ENCODE measurements around the gene FAM222B. TPM values are rescaled to one million over a fixed set of nuclear protein-coding genes. Genes with fewer than 3 reads are reported as not detected.

FAM222B gene
- total RNA-seq, 1 donor, result 15.1 TPM

Other genes with a start within 250 kb of the FAM222B start
- 9.6 TPM for gene SPAG5, start 243.8 kb downstream of the FAM222B start, total RNA-seq
- gene RSKR, start 228.6 kb downstream of the FAM222B start, total RNA-seq, result 4.9 TPM
- gene BLTP2, start 197.6 kb downstream of the FAM222B start, total RNA-seq, result 85.2 TPM
- 31.3 TPM for gene SDF2, start 180.9 kb downstream of the FAM222B start, total RNA-seq
- 80.9 TPM for gene SUPT6H, start 180.6 kb downstream of the FAM222B start, total RNA-seq
- gene PROCA1, start 130.9 kb downstream of the FAM222B start, total RNA-seq, result 0.94 TPM
- 27.0 TPM for gene RAB34, start 124.9 kb downstream of the FAM222B start, total RNA-seq
- gene RPL23A, start 122.8 kb downstream of the FAM222B start, total RNA-seq, result 1,375 TPM
- not detected for gene TLCD1, start 116.6 kb downstream of the FAM222B start, total RNA-seq
- 1.4 TPM for gene NEK8, start 114.0 kb downstream of the FAM222B start, total RNA-seq
- gene TRAF4, start 98.8 kb downstream of the FAM222B start, total RNA-seq, result 51.2 TPM
- gene ERAL1, start 12.2 kb upstream of the FAM222B start, total RNA-seq, result 11.1 TPM
- 52.7 TPM for gene FLOT2, start 54.9 kb upstream of the FAM222B start, total RNA-seq
- 12.0 TPM for gene DHRS13, start 60.3 kb upstream of the FAM222B start, total RNA-seq
- gene PHF12, start 108.7 kb upstream of the FAM222B start, total RNA-seq, result 102 TPM
- gene SEZ6, start 163.2 kb upstream of the FAM222B start, total RNA-seq, result 0.94 TPM
- 2.9 TPM for gene PIPOX, start 200.4 kb upstream of the FAM222B start, total RNA-seq